ENCODE data around the gene GNB1L. TPM values are rescaled to one million over a fixed set of nuclear protein-coding genes. Genes with fewer than 3 reads are reported as not detected.

Gene GNB1L
- total and polyA plus RNA-seq, 9 of the 15 experiments (the other 6 are each of a cell fraction or from before 2014, with no cell fraction given), result 0.56 to 50.5 (median 10.2) TPM

GRCh38 chr22:19815093-19815822 is 39.4 kb downstream of the GNB1L start (continued):
- TF ChIP-seq VEZF1 (CRISPR knock-in tag; IDR thresholded peaks at IDR 0.05) (peak; percentile 78), KLF13 (tag; IDR thresholded peaks at IDR 0.05; ENCODE audit: borderline replicate concordance, low read depth) (peak; percentile 81), L3MBTL2 (IDR thresholded peaks at IDR 0.05) (peak; percentile 93), ZNF518B (CRISPR knock-in tag; IDR thresholded peaks at IDR 0.05) (no peak), ZNF253 (CRISPR knock-in tag; conservative IDR thresholded peaks at IDR 0.05) (no peak), CTCF (IDR thresholded peaks at IDR 0.05 in 2 of 3, conservative IDR thresholded peaks at IDR 0.05 in 1 of 3; ENCODE audit: insufficient read depth in 2 of 3, low read depth in 1 of 3, low read length in 3 of 3) (0 out of 6 replicates have a peak, but pooled peaks of 1 of the 3 experiments have one; percentile 15), PYGO2 (tag; IDR thresholded peaks at IDR 0.05) (no peak), FUS (optimal IDR thresholded peaks at IDR 0.05; ENCODE audit: low read depth, low read length) (no peak), COPS2 (conservative IDR thresholded peaks at IDR 0.05) (no peak), PKNOX1 (IDR thresholded peaks at IDR 0.05) (peak; percentile 80), MLLT1 (IDR thresholded peaks at IDR 0.05) (peak; percentile 71 to 84; a peak in 3 of 4 replicates), ZBTB12 (CRISPR knock-in tag; IDR thresholded peaks at IDR 0.05) (no peak), MED1 (CRISPR knock-in tag; IDR thresholded peaks at IDR 0.05; ENCODE audit: borderline replicate concordance) (no peak), THRB (CRISPR knock-in tag; conservative IDR thresholded peaks at IDR 0.05) (no peak)
